Mucosa of descending colon (tissue), 3 donors: ENCODE results near the gene EARS2. TPM values are rescaled to one million over a fixed set of nuclear protein-coding genes. Genes with fewer than 3 reads are reported as not detected.

Experiments used
- ATAC-seq: fragments of 200-7000 bp; cut with Tn5 transposase; one replicate; pipeline ENCODE4 v1.9.1; 2020; ENCODE audit warnings: mild to moderate bottlenecking, moderate library complexity
- DNase-seq, 3 donors: peaks; one replicate each; pipeline ENCODE4 v3.0.0-alpha.2; 2020
- H3K36me3 ChIP-seq: fragments of 200-600 bp; one replicate; pipeline ENCODE4 v1.8.0; 2021; ENCODE audit warnings: low read depth, mild to moderate bottlenecking
- H3K4me1 ChIP-seq: fragments of 200-600 bp; one replicate; pipeline ENCODE4 v1.8.0; 2021; ENCODE audit warnings: low read depth, mild to moderate bottlenecking
- H3K4me3 ChIP-seq: fragments of 200-600 bp; one replicate; pipeline ENCODE4 v1.8.0; 2021; ENCODE audit warnings: mild to moderate bottlenecking
- H3K9me3 ChIP-seq: fragments of 200-600 bp; one replicate; pipeline ENCODE4 v1.8.0; 2021; ENCODE audit warnings: mild to moderate bottlenecking
- CTCF ChIP-seq: fragments of 200-600 bp; IDR thresholded peaks from one replicate; pipeline ENCODE4 v1.8.0; 2022; ENCODE audit warnings: antibody characterized with exemption, mild to moderate bottlenecking
- intact Hi-C, 2 donors: fragments of 100-400 bp; cut with DNase I in 1 of 2; cut with micrococcal nuclease in 1 of 2; formaldehyde crosslinking; loops; one replicate each; pipeline versions ENCODE4 v1.11.0 to v1.11.1; 2022; cut with DNase I, micrococcal nuclease
- total RNA-seq, 3 donors: library from RNA; stranded (reverse); fragmentation: NEBNext Ultra II Directional in 2 of 3; extraction: Animal tissue kit (Norgen Biotek cat#: 25700) in 2 of 3; gene quantifications; one replicate each; pipeline versions ENCODE4 v1.2.1 to v1.2.4, GENCODE V29; 2021 to 2023
- donor health status: DM: no; HTN: no; CAD: no; lungs with moderate emphysema.
- donor health status: DM: no; HTN: no; CAD: no.
- donor health status: DM: no; HTN: yes; CAD: no.

Gene EARS2
- total RNA-seq, 3 donors from 2014 or later, result 15.2 to 18.0 (median 17.2) TPM

- intact Hi-C loops, result no loop called here
- peaks cover 6% of the 10 kb centered on the region for H3K36me3 ChIP-seq
- DNase-seq, result no peak
- no peaks in the 10 kb centered on the region for H3K9me3 ChIP-seq
- H3K4me3 ChIP-seq, result no peak overlapping the region
- no peak for ATAC-seq
- H3K4me1 ChIP-seq, result peaks cover 13% of the 10 kb centered on the region
- TF ChIP-seq CTCF, result no peak
Observed at GRCh38 chr16:23497543-23497868, 59.6 kb downstream of the EARS2 start.

GRCh38 chr16:23496821-23497542 is 60.2 kb downstream of the EARS2 start:
- peak; percentile 19 for ATAC-seq
- TF ChIP-seq CTCF, result no peak
- H3K36me3 ChIP-seq, result peaks cover 6% of the 10 kb centered on the region
- DNase-seq, result no peak
- no peaks in the 10 kb centered on the region for H3K9me3 ChIP-seq
- peaks cover 13% of the 10 kb centered on the region for H3K4me1 ChIP-seq
- no peak overlapping the region for H3K4me3 ChIP-seq
- intact Hi-C loops, result no loop called here

- H3K36me3 ChIP-seq, result peaks cover 6% of the 10 kb centered on the region
- H3K4me1 ChIP-seq, result peaks cover 12% of the 10 kb centered on the region
- no peak for TF ChIP-seq CTCF
- no peak for DNase-seq
- H3K4me3 ChIP-seq, result no peak overlapping the region
- intact Hi-C loops, result no loop called here
- no peak for ATAC-seq
- no peaks in the 10 kb centered on the region for H3K9me3 ChIP-seq
Observed at GRCh38 chr16:23495671-23496070, 61.5 kb downstream of the EARS2 start.

GRCh38 chr16:23494188-23494587 is 63.0 kb downstream of the EARS2 start:
- Histone ChIP-seq H3K4me3 (no peak overlapping the region), H3K36me3 (peaks cover 6% of the 10 kb centered on the region), H3K4me1 (no peaks in the 10 kb centered on the region), H3K9me3 (no peaks in the 10 kb centered on the region)
- DNase-seq, result no peak
- no peak for ATAC-seq
- intact Hi-C loops, result no loop called here
- no peak for TF ChIP-seq CTCF

- intact Hi-C loops, result no loop called here
- TF ChIP-seq CTCF, result no peak
- Histone ChIP-seq H3K36me3 (peaks cover 6% of the 10 kb centered on the region), H3K4me1 (no peaks in the 10 kb centered on the region), H3K9me3 (no peaks in the 10 kb centered on the region), H3K4me3 (no peak overlapping the region)
- DNase-seq (no peak), ATAC-seq (no peak)
Observed at GRCh38 chr16:23491490-23492391, 65.4 kb downstream of the EARS2 start.
